SK-N-SH treated with all-trans-retinoic acid at 6 μM for 48 hours (cell line): ENCODE data around the gene PSAPL1.

ENCODE experiments used
- ATAC-seq: fragments of 200-7000 bp; cut with Tn5 transposase; 3 replicates; pipeline ENCODE4 v1.9.1; 2020; ENCODE audit warnings: mild to moderate bottlenecking, moderate library complexity
- ARNTL ChIP-seq: fragments of 450-650 bp; formaldehyde crosslinking; IDR thresholded peaks from 2 replicates; pipeline ENCODE4 v1.5.0; 2020; ENCODE audit warnings: low read depth, mild to moderate bottlenecking, moderate library complexity, borderline replicate concordance
- BACH2 ChIP-seq: fragments of 250-450 bp; sonication (Bioruptor Pico); IDR thresholded peaks from 2 replicates; pipeline ENCODE4 v1.9.0; 2021; ENCODE audit warnings: mild to moderate bottlenecking, borderline replicate concordance
- ESRRG ChIP-seq: fragments of 250-450 bp; sonication (Bioruptor Pico); IDR thresholded peaks from 2 replicates; pipeline ENCODE4 v1.6.1; 2021; ENCODE audit warnings: mild to moderate bottlenecking
- GLIS3 ChIP-seq: fragments of 250-450 bp; sonication (Bioruptor Pico); IDR thresholded peaks from 2 replicates; pipeline ENCODE4 v1.5.0; 2020; ENCODE audit warnings: mild to moderate bottlenecking, moderate library complexity
- ISL1 ChIP-seq: fragments of 250-450 bp; sonication (Bioruptor Pico); IDR thresholded peaks from 2 replicates; pipeline ENCODE4 v2.1.2; 2022; ENCODE audit warnings: mild to moderate bottlenecking, moderate library complexity
- PPARA ChIP-seq: fragments of 250-450 bp; sonication (Bioruptor Pico); IDR thresholded peaks from 2 replicates; pipeline ENCODE4 v1.5.0; 2020; ENCODE audit warnings: mild to moderate bottlenecking, borderline replicate concordance
- RARB ChIP-seq: fragments of 250-450 bp; sonication (Bioruptor Pico); IDR thresholded peaks from 2 replicates; pipeline ENCODE4 v1.8.0; 2021; ENCODE audit warnings: mild to moderate bottlenecking, moderate library complexity
- SNAI2 ChIP-seq: fragments of 250-450 bp; sonication (Bioruptor Pico); IDR thresholded peaks from 2 replicates; pipeline ENCODE4 v1.5.0; 2020; ENCODE audit warnings: mild to moderate bottlenecking, moderate library complexity
- TCF4 ChIP-seq: fragments of 250-450 bp; sonication (Bioruptor Pico); IDR thresholded peaks from 2 replicates; pipeline ENCODE4 v1.8.0; 2021; ENCODE audit warnings: mild to moderate bottlenecking, moderate library complexity, borderline replicate concordance
- TOX ChIP-seq: fragments of 250-450 bp; sonication (Bioruptor Pico); IDR thresholded peaks from 2 replicates; pipeline ENCODE4 v1.8.0; 2021; ENCODE audit warnings: mild to moderate bottlenecking, moderate library complexity, borderline replicate concordance
- ZFP3 ChIP-seq: fragments of 250-450 bp; sonication (Bioruptor Pico); IDR thresholded peaks from 2 replicates; pipeline ENCODE4 v1.5.0; 2020; ENCODE audit warnings: mild to moderate bottlenecking, moderate library complexity
- ZFP30 ChIP-seq: fragments of 450-650 bp; formaldehyde crosslinking; IDR thresholded peaks from 2 replicates; pipeline ENCODE4 v1.5.0; 2022; ENCODE audit warnings: mild to moderate bottlenecking, moderate library complexity
- ZNF565 ChIP-seq: fragments of 450-650 bp; formaldehyde crosslinking; conservative IDR thresholded peaks from 2 replicates; pipeline ENCODE4 v1.5.0; 2020; ENCODE audit warnings: low read depth, mild to moderate bottlenecking, moderate library complexity
- ZNF70 ChIP-seq: fragments of 450-650 bp; formaldehyde crosslinking; IDR thresholded peaks from 2 replicates; pipeline ENCODE4 v1.5.0; 2020; ENCODE audit warnings: mild to moderate bottlenecking, moderate library complexity
- ZNF8 ChIP-seq: fragments of 450-650 bp; formaldehyde crosslinking; IDR thresholded peaks from 2 replicates; pipeline ENCODE4 v1.5.0; 2020; ENCODE audit warnings: mild to moderate bottlenecking, moderate library complexity
- TF ChIP-seq, protein P1 (sequence below): fragments of 250-450 bp; sonication (Bioruptor Pico); IDR thresholded peaks from 2 replicates; pipeline ENCODE4 v1.5.1; 2020; ENCODE audit warnings: low read depth, mild to moderate bottlenecking, moderate library complexity
- TF ChIP-seq, protein P2 (sequence below): fragments of 250-450 bp; sonication (Bioruptor Pico); IDR thresholded peaks from 2 replicates; pipeline ENCODE4 v1.8.0; 2021; ENCODE audit warnings: low read depth, mild to moderate bottlenecking, moderate library complexity, borderline replicate concordance
- TF ChIP-seq, protein P3 (sequence below): fragments of 250-450 bp; sonication (Bioruptor Pico); IDR thresholded peaks from 2 replicates; pipeline ENCODE4 v1.5.0; 2020; ENCODE audit warnings: mild to moderate bottlenecking, moderate library complexity
- TF ChIP-seq, protein P4 (sequence below): fragments of 250-450 bp; sonication (Bioruptor Pico); IDR thresholded peaks from 2 replicates; pipeline ENCODE4 v1.5.1; 2021; ENCODE audit warnings: mild to moderate bottlenecking, moderate library complexity

PSAPL1 gene

GRCh38 chr4:7414046-7414445 is 20.7 kb downstream of the PSAPL1 start:
- TF ChIP-seq ZNF565 (no peak), ZFP30 (CRISPR knock-in tag) (no peak), ARNTL (no peak), ZFP3 (CRISPR knock-in tag) (no peak), ESRRG (CRISPR knock-in tag) (no peak), TCF4 (CRISPR knock-in tag) (no peak)
- TF ChIP-seq, protein P1, sequence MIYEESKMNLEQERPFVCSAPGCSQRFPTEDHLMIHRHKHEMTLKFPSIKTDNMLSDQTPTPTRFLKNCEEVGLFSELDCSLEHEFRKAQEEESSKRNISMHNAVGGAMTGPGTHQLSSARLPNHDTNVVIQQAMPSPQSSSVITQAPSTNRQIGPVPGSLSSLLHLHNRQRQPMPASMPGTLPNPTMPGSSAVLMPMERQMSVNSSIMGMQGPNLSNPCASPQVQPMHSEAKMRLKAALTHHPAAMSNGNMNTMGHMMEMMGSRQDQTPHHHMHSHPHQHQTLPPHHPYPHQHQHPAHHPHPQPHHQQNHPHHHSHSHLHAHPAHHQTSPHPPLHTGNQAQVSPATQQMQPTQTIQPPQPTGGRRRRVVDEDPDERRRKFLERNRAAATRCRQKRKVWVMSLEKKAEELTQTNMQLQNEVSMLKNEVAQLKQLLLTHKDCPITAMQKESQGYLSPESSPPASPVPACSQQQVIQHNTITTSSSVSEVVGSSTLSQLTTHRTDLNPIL (CRISPR knock-in tag) = no peak
- TF ChIP-seq, protein P2, sequence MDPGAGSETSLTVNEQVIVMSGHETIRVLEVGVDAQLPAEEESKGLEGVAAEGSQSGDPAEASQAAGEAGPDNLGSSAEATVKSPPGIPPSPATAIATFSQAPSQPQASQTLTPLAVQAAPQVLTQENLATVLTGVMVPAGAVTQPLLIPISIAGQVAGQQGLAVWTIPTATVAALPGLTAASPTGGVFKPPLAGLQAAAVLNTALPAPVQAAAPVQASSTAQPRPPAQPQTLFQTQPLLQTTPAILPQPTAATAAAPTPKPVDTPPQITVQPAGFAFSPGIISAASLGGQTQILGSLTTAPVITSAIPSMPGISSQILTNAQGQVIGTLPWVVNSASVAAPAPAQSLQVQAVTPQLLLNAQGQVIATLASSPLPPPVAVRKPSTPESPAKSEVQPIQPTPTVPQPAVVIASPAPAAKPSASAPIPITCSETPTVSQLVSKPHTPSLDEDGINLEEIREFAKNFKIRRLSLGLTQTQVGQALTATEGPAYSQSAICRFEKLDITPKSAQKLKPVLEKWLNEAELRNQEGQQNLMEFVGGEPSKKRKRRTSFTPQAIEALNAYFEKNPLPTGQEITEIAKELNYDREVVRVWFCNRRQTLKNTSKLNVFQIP (CRISPR knock-in tag) = no peak
- TF ChIP-seq, protein P3, sequence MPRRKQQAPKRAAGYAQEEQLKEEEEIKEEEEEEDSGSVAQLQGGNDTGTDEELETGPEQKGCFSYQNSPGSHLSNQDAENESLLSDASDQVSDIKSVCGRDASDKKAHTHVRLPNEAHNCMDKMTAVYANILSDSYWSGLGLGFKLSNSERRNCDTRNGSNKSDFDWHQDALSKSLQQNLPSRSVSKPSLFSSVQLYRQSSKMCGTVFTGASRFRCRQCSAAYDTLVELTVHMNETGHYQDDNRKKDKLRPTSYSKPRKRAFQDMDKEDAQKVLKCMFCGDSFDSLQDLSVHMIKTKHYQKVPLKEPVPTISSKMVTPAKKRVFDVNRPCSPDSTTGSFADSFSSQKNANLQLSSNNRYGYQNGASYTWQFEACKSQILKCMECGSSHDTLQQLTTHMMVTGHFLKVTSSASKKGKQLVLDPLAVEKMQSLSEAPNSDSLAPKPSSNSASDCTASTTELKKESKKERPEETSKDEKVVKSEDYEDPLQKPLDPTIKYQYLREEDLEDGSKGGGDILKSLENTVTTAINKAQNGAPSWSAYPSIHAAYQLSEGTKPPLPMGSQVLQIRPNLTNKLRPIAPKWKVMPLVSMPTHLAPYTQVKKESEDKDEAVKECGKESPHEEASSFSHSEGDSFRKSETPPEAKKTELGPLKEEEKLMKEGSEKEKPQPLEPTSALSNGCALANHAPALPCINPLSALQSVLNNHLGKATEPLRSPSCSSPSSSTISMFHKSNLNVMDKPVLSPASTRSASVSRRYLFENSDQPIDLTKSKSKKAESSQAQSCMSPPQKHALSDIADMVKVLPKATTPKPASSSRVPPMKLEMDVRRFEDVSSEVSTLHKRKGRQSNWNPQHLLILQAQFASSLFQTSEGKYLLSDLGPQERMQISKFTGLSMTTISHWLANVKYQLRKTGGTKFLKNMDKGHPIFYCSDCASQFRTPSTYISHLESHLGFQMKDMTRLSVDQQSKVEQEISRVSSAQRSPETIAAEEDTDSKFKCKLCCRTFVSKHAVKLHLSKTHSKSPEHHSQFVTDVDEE (CRISPR knock-in tag) = no peak
- no peak for ATAC-seq

GRCh38 chr4:7412554-7412912 is 22.2 kb downstream of the PSAPL1 start:
- TF ChIP-seq, protein P4, sequence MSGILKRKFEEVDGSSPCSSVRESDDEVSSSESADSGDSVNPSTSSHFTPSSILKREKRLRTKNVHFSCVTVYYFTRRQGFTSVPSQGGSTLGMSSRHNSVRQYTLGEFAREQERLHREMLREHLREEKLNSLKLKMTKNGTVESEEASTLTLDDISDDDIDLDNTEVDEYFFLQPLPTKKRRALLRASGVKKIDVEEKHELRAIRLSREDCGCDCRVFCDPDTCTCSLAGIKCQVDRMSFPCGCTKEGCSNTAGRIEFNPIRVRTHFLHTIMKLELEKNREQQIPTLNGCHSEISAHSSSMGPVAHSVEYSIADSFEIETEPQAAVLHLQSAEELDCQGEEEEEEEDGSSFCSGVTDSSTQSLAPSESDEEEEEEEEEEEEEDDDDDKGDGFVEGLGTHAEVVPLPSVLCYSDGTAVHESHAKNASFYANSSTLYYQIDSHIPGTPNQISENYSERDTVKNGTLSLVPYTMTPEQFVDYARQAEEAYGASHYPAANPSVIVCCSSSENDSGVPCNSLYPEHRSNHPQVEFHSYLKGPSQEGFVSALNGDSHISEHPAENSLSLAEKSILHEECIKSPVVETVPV = no peak
- TF ChIP-seq GLIS3 (CRISPR knock-in tag) (no peak), ZNF8 (CRISPR knock-in tag) (no peak), BACH2 (CRISPR knock-in tag) (no peak), RARB (CRISPR knock-in tag) (no peak), ESRRG (CRISPR knock-in tag) (no peak), ISL1 (CRISPR knock-in tag) (no peak), ZFP30 (CRISPR knock-in tag) (no peak), TOX (CRISPR knock-in tag) (no peak), ARNTL (no peak), PPARA (no peak), ZNF70 (CRISPR knock-in tag) (no peak), SNAI2 (CRISPR knock-in tag) (no peak)
- TF ChIP-seq, protein P2 (CRISPR knock-in tag) = no peak
- TF ChIP-seq, protein P3 (CRISPR knock-in tag) = no peak
- TF ChIP-seq, all 23 proteins: peak for 0
- no peak for ATAC-seq
